Smooth muscle cell (in vitro differentiated cells): ENCODE data around the gene PSMA7. TPM values are rescaled to one million over a fixed set of nuclear protein-coding genes. Genes with fewer than 3 reads are reported as not detected.

Source experiments
- DNase-seq: peaks from one replicate; lab custom pipeline; 2025; ENCODE audit not compliant: unreplicated experiment; lab: John Stamatoyannopoulos, UW
- H2AFZ ChIP-seq: fragments of 200-600 bp; sonication (generic); 2 replicates; pipeline ENCODE4 v1.6.0; 2016; ENCODE audit warnings: antibody characterized with exemption, low read depth, mild to moderate bottlenecking
- H3F3A ChIP-seq: fragments of 200-600 bp; sonication (generic); 2 replicates; pipeline ENCODE4 v1.6.0; 2017; ENCODE audit warnings: antibody characterized with exemption, low read depth
- H3K27ac ChIP-seq: fragments of 200-600 bp; sonication (generic); 2 replicates; pipeline ENCODE4 v1.5.1; 2016; ENCODE audit warnings: low read depth, mild to moderate bottlenecking
- H3K27me3 ChIP-seq: fragments of 200-600 bp; sonication (generic); 2 replicates; pipeline ENCODE4 v1.6.1; 2016; ENCODE audit warnings: low read depth, mild to moderate bottlenecking
- H3K36me3 ChIP-seq: fragments of 200-600 bp; sonication (generic); 2 replicates; pipeline ENCODE4 v1.5.1; 2016; ENCODE audit warnings: low read depth
- H3K4me1 ChIP-seq: fragments of 200-600 bp; sonication (generic); 2 replicates; pipeline ENCODE4 v1.5.1; 2016; ENCODE audit warnings: low read depth
- H3K4me2 ChIP-seq: fragments of 200-600 bp; sonication (generic); 2 replicates; pipeline ENCODE4 v1.6.0; 2016; ENCODE audit warnings: mild to moderate bottlenecking
- H3K4me3 ChIP-seq: fragments of 200-600 bp; sonication (generic); 2 replicates; pipeline ENCODE4 v1.5.1; 2016; ENCODE audit warnings: mild to moderate bottlenecking
- H3K79me2 ChIP-seq: fragments of 200-600 bp; sonication (generic); 2 replicates; pipeline ENCODE4 v1.6.0; 2016; ENCODE audit warnings: low read depth, mild to moderate bottlenecking
- H3K9ac ChIP-seq: fragments of 200-600 bp; sonication (generic); 2 replicates; pipeline ENCODE4 v1.6.0; 2016; ENCODE audit warnings: low read depth
- H3K9me3 ChIP-seq: fragments of 200-600 bp; sonication (generic); replicated peaks from 2 replicates; pipeline ENCODE4 v1.5.1; 2016; ENCODE audit warnings: low read depth
- H4K20me1 ChIP-seq: fragments of 200-600 bp; sonication (generic); 2 replicates; pipeline ENCODE4 v1.6.0; 2016; ENCODE audit warnings: low read depth
- WGBS: methylation state at CpG from one replicate; pipeline ENCODE4 v1.1.7; 2016; ENCODE audit warnings: low lambda C conversion rate; 5-methylcytosine and 5-hydroxymethylcytosine counted together
- polyA plus RNA-seq: library from polyadenylated mRNA; unstranded; fragments of >200 nt; fragmentation: Nextera tagmentation; extraction: Ambion mirVana; gene quantifications from 2 replicates; pipeline ENCODE4 v1.2.1, GENCODE V29; 2016
- total RNA-seq: library from RNA; depleted of rRNA; stranded (reverse); fragments of >200 nt; gene quantifications from 2 replicates; pipeline ENCODE4 v1.2.3, GENCODE V29; 2014
- TF ChIP-seq, protein P1 (sequence below): fragments of 200-600 bp; sonication (generic); IDR thresholded peaks from 2 replicates; pipeline ENCODE4 v1.5.1; 2017; ENCODE audit warnings: borderline replicate concordance, mild to moderate bottlenecking, antibody characterized with exemption; ENCODE audit not compliant: insufficient read depth, poor library complexity, severe bottlenecking

PSMA7 gene
- total and polyA plus RNA-seq, 2 experiments from 2014 or later, result 297 to 473 TPM

DNA sequence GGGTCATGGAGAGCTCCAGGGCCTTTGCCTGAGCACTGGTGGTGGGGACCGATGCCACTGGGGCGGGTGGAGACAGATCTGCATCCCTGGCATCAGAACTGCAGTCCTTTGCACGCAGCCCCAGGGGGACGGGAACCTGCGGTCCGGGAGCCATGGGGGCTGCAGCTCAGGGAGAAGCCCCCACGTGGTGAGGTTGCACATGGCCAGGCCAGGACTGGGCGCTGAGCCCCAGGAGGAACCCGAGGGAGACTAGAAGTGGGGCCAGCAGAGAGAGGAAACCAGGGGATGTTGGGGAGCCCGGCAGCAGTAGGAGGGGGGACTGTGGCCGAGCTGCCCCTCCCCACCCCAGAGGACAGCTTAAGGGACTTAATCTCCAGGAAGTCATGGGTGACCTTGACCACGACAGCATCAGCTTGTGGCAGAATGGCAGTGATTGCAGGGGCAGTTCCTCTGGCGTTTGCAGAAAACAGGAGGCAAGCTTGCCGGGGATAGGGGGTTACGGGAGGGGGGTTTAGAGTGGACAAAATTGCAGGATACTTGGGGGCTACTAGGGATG lies 38.9 kb downstream of the PSMA7 start:
- Histone ChIP-seq H3K36me3 (no peaks in the 10 kb centered on the region), H3K4me1 (no peaks in the 10 kb centered on the region), H3K79me2 (no peaks in the 10 kb centered on the region), H3F3A (no peaks in the 10 kb centered on the region), H3K4me3 (no peak overlapping the region), H3K27ac (no peak overlapping the region), H3K9ac (no peak overlapping the region), H3K27me3 (no peaks in the 10 kb centered on the region), H2AFZ (no peak overlapping the region), H4K20me1 (no peaks in the 10 kb centered on the region), H3K4me2 (no peak overlapping the region), H3K9me3 (no peaks in the 10 kb centered on the region)
- 73% methylated on average over 13 of the region's 15 CpGs for WGBS
- TF ChIP-seq, protein P1, sequence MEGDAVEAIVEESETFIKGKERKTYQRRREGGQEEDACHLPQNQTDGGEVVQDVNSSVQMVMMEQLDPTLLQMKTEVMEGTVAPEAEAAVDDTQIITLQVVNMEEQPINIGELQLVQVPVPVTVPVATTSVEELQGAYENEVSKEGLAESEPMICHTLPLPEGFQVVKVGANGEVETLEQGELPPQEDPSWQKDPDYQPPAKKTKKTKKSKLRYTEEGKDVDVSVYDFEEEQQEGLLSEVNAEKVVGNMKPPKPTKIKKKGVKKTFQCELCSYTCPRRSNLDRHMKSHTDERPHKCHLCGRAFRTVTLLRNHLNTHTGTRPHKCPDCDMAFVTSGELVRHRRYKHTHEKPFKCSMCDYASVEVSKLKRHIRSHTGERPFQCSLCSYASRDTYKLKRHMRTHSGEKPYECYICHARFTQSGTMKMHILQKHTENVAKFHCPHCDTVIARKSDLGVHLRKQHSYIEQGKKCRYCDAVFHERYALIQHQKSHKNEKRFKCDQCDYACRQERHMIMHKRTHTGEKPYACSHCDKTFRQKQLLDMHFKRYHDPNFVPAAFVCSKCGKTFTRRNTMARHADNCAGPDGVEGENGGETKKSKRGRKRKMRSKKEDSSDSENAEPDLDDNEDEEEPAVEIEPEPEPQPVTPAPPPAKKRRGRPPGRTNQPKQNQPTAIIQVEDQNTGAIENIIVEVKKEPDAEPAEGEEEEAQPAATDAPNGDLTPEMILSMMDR, result no peak
- DNase-seq, result no peak

DNA sequence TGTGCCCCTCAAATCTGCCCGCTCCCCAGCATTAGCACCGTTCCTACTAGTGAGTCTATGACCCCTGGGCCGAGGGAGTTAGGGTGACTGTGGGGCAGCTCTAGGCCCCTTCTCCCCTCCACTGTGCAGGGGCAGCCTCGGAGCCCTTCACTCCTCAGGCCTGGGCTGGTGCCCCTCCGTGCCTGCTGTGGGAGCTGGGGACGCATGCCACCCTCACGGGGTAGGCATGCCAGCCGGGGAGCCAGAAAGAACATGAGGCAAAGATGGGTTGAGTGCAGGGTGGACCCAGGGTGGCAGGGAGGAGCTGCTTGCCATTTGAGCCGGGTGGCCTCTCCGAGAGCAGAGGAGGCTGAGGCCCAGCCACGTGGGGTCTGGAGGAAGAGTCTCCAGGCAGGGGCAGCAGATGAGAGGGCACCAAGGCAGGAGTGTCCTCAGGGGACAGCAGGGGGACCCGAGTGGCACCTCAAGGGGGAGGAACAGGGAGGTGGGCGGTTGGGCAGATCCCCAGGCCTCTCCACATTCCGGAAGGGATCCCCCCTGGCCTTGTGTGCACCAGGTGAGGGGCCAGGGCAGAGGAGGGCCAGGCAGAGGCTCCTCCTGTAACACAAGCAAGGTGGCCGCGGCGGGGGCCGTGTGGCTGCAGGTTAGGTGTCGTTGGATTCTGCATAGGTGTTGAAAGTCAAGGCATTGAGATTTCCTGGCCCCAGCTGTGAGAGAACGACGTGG lies 39.5 kb downstream of the PSMA7 start:
- Histone ChIP-seq H3F3A (no peaks in the 10 kb centered on the region), H4K20me1 (no peaks in the 10 kb centered on the region), H3K9ac (no peak overlapping the region), H3K27me3 (no peaks in the 10 kb centered on the region), H3K4me1 (no peaks in the 10 kb centered on the region), H3K4me3 (no peak overlapping the region), H3K79me2 (no peaks in the 10 kb centered on the region), H3K4me2 (no peak overlapping the region), H2AFZ (no peak overlapping the region), H3K36me3 (no peaks in the 10 kb centered on the region), H3K27ac (no peak overlapping the region), H3K9me3 (no peaks in the 10 kb centered on the region)
- WGBS, result 84% methylated on average over 21 of the region's 21 CpGs
- TF ChIP-seq, protein P1, result no peak
- no peak for DNase-seq

DNA sequence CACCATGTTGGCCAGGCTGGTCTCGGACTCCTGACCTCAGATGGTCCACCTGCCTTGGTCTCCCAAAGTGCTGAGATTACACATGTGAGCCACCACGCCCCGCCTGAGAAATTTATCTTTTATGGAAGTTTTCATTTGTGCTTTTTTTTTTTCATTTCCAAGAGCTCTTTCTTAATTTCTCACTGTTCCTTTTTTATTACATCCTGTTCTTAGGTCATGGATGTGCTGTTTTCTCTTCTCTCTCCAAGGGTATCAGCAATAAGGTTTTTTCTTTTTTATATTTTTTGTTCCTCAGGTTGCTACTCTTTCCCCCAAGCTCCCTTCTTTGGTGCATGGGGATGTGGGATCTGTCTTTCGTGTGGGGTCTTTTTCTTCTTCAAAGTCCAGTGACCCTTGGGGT lies 42.1 kb downstream of the PSMA7 start:
- no peak overlapping the region for H3K27ac ChIP-seq
- H3K4me1 ChIP-seq, result no peaks in the 10 kb centered on the region
- no peak overlapping the region for H3K9ac ChIP-seq
- no peak overlapping the region for H3K4me2 ChIP-seq
- DNase-seq, result no peak
- WGBS, result 89% methylated on average over 4 of the region's 4 CpGs
- H4K20me1 ChIP-seq, result no peaks in the 10 kb centered on the region
- no peaks in the 10 kb centered on the region for H3F3A ChIP-seq
- H2AFZ ChIP-seq, result no peak overlapping the region
- no peaks in the 10 kb centered on the region for H3K79me2 ChIP-seq
- TF ChIP-seq, protein P1, result no peak
- no peak overlapping the region for H3K4me3 ChIP-seq
- H3K27me3 ChIP-seq, result no peaks in the 10 kb centered on the region
- no peaks in the 10 kb centered on the region for H3K9me3 ChIP-seq
- H3K36me3 ChIP-seq, result no peaks in the 10 kb centered on the region
